HG02678 (cell line): ENCODE measurements around the gene TEX264.
"Not testable (repeated sequence)": the region's sequence is repeated elsewhere in the genome, so short reads cannot be mapped to it uniquely, and the experiment has no call there.

Experiments used
- ATAC-seq: cut with Tn5 transposase; IDR thresholded peaks from one replicate; pipeline ENCODE4 v1.9.1; 2021; ENCODE audit warnings: mild to moderate bottlenecking, moderate library complexity; ENCODE audit not compliant: unreplicated experiment

TEX264 gene

GRCh38 chr3:51712963-51713362, 41.9 kb downstream of the TEX264 start:
- ATAC-seq: no peak

GRCh38 chr3:51715231-51715976, 44.4 kb downstream of the TEX264 start:
- no peak for ATAC-seq

GRCh38 chr3:51715977-51716294, 44.9 kb downstream of the TEX264 start:
- no peak for ATAC-seq

GRCh38 chr3:51716805-51717204, 45.8 kb downstream of the TEX264 start:
- no peak for ATAC-seq

GRCh38 chr3:51717446-51717845, 46.4 kb downstream of the TEX264 start:
- ATAC-seq: no peak

GRCh38 chr3:51717947-51718346, 46.9 kb downstream of the TEX264 start:
- no peak for ATAC-seq

GRCh38 chr3:51718547-51719409, 47.7 kb downstream of the TEX264 start:
- peak; percentile 62 for ATAC-seq

DNA sequence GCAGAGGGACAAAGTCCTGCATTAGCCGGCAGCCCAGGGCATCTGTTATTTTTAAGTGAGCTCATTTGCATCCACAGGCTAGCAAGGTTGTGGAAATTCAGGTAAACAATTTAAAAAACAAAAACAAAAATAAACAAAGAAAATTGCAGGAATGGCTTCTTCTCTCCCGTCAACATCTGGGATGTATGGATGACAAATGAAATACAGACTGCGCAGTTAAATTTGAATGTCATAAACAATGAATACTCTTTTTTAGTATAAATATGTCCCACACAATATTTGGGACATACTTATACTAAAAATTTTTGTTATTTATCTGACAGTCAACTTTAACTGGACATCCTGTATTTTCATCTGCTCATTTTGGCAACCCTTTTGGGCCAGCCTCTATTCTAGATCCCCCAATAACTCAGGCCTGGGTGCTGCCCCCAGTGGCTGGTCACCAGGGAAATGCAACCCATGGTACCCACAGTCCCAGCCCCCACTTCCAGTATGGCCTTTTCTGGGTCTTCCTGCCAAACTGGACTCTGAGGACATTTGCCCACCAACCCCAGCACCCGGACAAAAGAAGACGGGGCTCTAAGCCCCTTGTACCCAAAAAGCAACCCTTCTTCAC, 48.5 kb downstream of the TEX264 start:
- no peak for ATAC-seq

DNA sequence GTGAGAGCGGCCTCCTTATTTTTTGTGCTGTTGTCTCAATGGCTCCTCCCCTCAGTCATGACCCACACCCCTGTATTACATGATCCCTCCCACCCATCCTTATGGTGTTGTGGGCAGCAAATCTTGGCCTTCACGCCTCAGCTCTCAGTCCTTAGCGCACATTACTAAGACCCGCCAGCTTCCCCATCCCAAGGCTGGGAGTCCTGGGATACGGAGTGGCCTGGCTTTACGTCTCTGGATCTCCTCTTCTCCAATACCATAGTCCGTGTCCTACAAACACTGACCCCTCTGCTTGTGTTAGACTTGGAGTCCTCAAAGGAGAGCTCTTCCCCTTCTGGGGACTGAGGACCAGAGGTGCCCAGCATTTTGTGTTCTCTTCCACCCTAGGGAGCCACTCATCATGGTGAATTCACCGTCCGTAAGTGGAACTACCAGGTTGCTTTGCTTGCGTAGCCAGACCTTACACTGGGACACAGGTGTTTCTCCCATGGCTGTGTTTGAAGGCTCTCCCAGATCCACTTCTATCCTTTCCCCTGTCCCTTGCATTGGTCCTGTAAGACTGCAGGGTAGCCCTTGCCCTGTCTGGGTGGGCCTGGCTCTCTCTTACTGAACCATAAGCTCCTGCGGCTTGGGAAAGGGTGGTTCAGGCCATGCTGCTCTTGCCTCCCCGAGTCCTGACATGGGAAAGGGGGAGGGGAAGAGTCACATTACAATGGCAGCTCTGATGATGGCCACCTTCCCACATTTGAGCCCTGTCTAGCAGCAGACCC, 49.4 kb downstream of the TEX264 start:
- ATAC-seq: no peak

- no peak for ATAC-seq
Observed at GRCh38 chr3:51721062-51721745, 50.2 kb downstream of the TEX264 start.

DNA sequence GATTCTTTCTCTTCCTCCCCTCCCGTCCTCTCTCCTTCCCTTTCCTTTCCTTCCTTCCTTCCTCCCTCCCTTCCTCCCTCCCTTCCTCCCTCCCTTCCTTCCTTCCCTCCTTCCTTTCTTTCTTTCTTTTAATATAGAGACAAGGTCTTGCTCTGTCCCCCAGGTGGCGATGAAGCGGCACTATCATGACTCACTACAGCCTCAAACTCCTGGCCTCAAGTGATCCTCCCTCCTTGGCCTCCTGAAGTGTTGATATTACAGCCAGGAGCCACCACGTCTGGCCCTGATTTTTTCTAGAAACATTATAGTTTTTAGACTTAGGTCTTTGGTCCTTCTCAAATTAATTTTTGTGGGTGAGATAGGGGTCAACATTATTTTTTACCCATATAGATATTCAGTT, 51.3 kb downstream of the TEX264 start:
- no peak for ATAC-seq

- ATAC-seq: no peak
Observed at GRCh38 chr3:51727500-51727899, 56.4 kb downstream of the TEX264 start.

DNA sequence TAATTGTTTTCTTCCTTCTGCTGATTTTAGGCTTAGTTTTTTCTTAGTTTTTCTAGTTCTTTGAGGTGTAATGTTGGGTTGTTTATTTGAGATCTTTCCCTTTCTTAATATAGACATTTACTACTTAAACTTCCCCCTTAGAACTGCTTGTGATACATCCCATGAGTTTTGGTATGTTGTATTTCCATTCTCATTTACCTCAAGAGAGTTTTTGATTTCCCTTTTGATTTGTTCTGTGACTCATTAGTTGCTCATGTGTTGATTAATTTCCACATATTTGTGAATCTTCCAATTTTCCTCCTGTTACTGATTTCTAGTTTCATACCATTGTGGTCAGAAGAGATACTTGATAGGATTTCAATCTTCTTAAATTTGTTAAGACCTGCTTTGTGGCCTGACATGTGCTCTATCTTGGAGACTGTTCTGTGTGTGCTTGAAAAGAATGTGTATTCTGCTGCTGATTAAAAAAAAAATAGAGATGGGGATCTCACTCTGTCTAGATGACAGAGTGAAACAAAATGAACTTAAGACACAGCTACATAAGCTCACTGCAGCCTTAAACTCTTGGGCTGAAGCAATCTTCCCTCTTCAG, 58.1 kb downstream of the TEX264 start:
- ATAC-seq: no peak

- ATAC-seq: no peak
Observed at GRCh38 chr3:51733859-51734571, 63.0 kb downstream of the TEX264 start.

- ATAC-seq: no peak
Observed at GRCh38 chr3:51734572-51734907, 63.5 kb downstream of the TEX264 start.

DNA sequence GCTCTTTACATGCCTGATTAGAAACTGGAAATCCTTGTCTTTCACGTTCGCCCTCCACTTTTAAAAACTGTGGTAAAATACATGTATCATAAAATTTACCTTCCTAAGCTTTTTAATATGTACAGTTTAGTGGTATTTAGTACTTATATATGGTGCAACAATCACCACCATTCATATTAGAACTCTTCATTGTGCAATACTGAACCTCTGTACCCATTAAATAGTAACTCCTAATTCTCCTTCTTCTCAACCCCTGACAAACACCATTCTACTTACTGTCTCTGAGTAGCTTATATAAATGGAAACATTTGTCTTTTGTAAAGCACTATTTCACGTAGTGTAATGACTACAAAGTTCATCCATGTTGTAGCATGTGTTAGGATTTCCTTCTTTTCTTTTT, 64.0 kb downstream of the TEX264 start:
- no peak for ATAC-seq

GRCh38 chr3:51735950-51736349, 64.9 kb downstream of the TEX264 start:
- ATAC-seq: no peak

GRCh38 chr3:51739110-51739509, 68.1 kb downstream of the TEX264 start:
- no peak for ATAC-seq

- not testable (repeated sequence) for ATAC-seq
Observed at GRCh38 chr3:51742320-51742719, 71.3 kb downstream of the TEX264 start.

GRCh38 chr3:51742978-51743377, 71.9 kb downstream of the TEX264 start:
- ATAC-seq: not testable (repeated sequence)
